NCI-H82 treated with DMSO at 0.1 percent for 48 hours (cell line): ENCODE data around the gene NPIPA7.
"Not testable (repeated sequence)": the region's sequence is repeated elsewhere in the genome, so short reads cannot be mapped to it uniquely, and the experiment has no call there.

Experiments
- DNase-seq: peaks from one replicate; lab custom pipeline; 2025; ENCODE audit not compliant: unreplicated experiment; lab: John Stamatoyannopoulos, UW

The NPIPA7 gene

DNA sequence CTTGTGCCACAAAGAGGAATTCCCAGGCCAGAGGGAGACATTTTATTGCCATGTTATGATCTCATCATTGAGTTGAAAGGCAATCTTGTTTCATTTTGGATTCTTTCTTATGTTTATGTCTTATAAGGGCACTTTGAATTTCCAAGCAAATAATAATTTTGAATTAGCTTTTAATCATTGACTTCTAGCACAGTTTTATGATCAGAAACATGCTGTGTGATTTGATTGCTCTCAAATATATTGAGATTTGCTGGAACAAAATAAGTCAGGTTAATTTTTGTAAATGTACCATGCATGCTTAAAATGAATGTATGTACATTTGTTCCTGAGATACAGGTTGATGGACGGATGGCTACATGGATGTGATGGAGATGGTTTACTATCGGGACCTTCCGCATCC lies at the start of gene NPIPA7:
NPIPA7 (plus strand) TSS at position 301 of the 400 bp plus-strand sequence. CDS start 105 bp downstream, outside the sequence.
- not testable (repeated sequence) for DNase-seq

DNA sequence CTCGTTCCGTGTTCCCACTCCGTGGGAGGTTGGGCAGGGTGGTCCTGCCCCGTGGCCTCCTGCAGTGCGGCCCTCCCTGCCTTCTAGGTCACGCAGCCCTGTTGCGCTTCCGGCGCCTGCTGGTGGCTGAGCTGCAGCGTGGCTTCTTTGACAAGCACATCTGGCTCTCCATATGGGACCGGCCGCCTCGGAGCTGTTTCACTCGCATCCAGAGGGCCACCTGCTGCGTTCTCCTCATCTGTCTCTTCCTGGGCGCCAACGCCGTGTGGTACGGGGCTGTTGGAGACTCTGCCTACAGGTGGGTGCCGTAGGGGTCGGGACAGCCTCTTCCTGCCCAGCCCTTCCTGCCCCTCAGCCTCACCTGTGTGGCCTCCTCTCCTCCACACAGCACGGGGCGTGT lies 47.5 kb upstream of the NPIPA7 start:
- DNase-seq, result not testable (repeated sequence)

- DNase-seq, result not testable (repeated sequence)
Observed at GRCh38 chr16:16357556-16357955, 21.4 kb upstream of the NPIPA7 start.

- not testable (repeated sequence) for DNase-seq
Observed at GRCh38 chr16:16358539-16359240, 20.2 kb upstream of the NPIPA7 start.

DNA sequence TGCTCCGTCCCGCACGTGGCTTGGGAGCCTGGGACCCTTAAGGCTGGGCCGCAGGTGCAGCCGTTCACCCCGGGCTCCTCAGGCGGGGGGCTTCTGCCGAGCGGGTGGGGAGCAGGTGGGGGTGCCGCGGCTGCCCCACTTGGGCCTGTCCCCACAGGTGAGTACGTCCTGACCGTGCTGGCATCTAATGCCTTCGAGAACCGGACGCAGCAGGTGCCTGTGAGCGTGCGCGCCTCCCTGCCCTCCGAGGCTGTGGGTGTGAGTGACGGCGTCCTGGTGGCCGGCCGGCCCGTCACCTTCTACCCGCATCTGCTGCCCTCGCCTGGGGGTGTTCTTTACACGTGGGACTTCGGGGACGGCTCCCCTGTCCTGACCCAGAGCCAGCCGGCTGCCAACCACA lies 15.3 kb upstream of the NPIPA7 start:
- not testable (repeated sequence) for DNase-seq

DNA sequence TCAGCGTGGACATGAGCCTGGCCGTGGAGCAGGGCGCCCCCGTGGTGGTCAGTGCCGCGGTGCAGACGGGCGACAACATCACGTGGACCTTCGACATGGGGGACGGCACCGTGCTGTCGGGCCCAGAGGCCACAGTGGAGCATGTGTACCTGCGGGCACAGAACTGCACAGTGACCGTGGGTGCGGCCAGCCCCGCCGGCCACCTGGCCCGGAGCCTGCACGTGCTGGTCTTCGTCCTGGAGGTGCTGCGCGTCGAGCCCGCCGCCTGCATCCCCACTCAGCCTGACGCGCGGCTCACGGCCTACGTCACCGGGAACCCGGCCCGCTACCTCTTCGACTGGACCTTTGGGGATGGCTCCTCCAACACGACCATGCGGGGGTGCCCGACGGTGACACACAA lies 14.8 kb upstream of the NPIPA7 start:
- not testable (repeated sequence) for DNase-seq

- DNase-seq, result not testable (repeated sequence)
Observed at GRCh38 chr16:16364701-16365100, 14.2 kb upstream of the NPIPA7 start.

DNA sequence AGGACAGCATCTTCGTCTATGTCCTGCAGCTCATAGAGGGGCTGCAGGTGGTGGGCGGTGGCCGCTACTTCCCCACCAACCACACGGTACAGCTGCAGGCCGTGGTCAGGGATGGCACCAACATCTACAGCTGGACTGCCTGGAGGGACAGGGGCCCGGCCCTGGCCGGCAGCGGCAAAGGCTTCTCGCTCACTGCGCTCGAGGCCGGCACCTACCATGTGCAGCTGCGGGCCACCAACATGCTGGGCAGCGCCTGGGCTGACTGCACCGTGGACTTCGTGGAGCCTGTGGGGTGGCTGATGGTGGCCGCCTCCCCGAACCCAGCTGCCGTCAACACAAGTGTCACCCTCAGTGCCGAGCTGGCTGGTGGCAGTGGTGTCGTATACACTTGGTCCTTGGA lies 13.6 kb upstream of the NPIPA7 start:
- not testable (repeated sequence) for DNase-seq

GRCh38 chr16:16365851-16366250 lies 13.1 kb upstream of the NPIPA7 start:
- not testable (repeated sequence) for DNase-seq

DNA sequence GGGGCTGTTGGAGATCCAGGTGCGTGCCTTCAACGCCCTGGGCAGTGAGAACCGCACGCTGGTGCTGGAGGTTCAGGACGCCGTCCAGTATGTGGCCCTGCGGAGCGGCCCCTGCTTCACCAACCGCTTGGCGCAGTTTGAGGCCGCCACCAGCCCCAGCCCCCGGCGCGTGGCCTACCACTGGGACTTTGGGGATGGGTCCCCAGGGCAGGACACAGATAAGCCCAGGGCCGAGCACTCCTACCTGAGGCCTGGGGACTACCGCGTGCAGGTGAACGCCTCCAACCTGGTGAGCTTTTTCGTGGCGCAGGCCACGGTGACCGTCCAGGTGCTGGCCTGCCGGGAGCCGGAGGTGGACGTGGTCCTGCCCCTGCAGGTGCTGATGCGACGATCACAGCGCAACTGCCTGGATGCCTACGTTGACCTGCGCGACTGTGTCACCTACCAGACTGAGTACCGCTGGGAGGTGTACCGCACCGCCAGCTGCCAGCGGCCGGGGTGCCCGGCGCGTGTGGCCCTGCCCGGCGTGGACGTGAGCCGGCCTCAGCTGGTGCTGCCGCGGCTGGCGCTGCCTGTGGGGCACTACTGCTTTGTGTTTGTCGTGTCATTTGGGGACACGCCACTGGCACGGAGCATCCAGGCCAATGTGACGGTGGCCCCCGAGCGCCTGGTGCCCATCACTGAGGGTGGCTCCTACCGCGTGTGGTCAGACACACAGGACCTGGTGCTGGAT lies 12.2 kb upstream of the NPIPA7 start:
- DNase-seq, result not testable (repeated sequence)

- DNase-seq, result not testable (repeated sequence)
Observed at GRCh38 chr16:16367285-16367628, 11.7 kb upstream of the NPIPA7 start.

DNA sequence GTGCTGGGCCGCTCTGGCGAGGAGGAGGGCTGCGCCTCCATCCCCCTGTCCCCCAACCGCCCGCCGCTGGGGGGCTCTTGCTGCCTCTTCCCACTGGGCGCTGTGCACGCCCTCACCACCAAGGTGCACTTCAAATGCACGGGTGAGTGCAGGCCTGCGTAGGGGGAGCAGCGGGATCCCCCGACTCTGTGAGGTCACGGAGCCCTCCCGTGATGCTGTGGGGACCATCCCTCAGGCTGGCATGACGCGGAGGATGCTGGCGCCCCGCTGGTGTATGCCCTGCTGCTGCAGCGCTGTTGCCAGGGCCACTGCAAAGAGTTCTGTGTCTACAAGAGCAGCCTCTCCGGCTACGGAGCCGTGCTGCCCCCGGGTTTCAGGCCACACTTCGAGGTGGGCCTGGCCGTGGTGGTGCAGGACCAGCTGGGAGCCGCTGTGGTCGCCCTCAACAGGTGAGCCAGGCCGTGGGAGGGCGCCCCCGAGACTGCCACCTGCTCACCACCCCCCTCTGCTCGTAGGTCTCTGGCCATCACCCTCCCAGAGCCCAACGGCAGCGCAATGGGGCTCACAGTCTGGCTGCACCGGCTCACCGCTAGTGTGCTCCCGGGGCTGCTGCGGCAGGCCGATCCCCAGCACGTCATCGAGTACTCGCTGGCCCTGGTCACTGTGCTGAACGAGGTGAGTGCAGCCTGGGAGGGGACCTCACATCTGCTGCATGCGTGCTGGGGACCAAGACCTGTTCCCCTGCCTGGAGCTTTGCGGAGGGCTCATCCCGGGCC lies 9.7 kb upstream of the NPIPA7 start:
- not testable (repeated sequence) for DNase-seq

DNA sequence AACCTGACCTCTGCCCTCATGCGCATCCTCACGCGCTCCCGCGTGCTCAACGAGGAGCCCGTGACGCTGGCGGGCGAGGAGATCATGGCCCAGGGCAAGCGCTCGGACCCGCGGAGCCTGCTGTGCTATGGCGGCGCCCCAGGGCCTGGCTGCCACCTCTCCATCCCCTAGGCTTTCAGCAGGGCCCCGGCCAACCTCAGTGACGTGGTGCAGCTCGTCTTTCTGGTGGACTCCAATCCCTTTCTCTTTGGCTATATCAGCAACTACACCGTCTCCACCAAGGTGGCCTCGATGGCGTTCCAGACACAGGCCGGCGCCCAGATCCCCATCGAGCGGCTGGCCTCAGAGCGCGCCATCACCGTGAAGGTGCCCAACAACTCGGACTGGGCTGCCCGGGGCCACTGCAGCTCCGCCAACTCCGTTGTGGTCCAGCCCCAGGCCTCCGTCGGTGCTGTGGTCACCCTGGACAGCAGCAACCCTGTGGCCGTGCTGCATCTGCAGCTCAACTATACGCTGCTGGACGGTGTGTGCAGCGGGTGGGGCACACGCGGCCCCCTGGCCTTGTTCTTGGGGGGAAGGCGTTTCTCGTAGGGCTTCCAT lies 7.7 kb upstream of the NPIPA7 start:
- DNase-seq, result not testable (repeated sequence)

GRCh38 chr16:16374192-16374591 lies 4.7 kb upstream of the NPIPA7 start:
- not testable (repeated sequence) for DNase-seq

- DNase-seq, result not testable (repeated sequence)
Observed at GRCh38 chr16:16399685-16400084, 20.7 kb downstream of the NPIPA7 start.

DNA sequence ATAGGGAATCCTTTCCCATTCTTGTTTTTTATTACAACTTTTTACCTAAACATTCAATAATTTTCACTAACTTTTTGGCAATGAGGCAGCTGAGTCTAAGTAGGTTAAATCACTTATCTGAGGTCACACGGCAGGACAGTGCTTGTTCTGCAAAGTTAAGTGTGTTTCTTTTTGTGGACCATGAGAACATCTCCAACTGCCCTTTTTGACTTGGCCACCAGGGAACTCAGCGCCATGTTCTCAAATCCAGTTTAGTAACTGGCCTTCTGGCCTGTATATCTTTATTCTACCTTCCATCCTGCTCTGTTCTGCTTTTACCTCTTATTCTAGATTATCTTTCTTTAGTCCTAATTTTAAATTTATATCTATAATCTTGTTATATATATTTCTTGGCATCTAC lies 23.4 kb downstream of the NPIPA7 start:
- not testable (repeated sequence) for DNase-seq

DNA sequence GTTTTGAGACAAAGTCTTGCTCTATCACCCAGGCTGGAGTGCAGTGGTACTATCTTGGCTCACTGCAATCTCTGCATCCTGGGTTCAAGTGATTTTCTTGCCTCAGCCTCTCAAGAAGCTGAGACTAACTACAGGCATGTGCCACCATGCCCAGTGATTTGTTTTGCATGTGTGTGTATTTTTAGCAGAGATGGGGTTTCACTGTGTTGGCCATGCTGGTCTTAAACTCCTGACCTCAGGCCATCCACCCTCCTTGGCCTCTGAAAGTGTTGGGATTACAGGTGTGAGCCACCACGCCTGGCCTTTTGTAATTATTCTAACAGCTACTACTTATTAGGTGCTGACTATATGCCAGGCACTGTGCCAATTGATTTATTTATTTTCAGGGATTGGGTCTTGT lies 25.3 kb downstream of the NPIPA7 start:
- not testable (repeated sequence) for DNase-seq

DNA sequence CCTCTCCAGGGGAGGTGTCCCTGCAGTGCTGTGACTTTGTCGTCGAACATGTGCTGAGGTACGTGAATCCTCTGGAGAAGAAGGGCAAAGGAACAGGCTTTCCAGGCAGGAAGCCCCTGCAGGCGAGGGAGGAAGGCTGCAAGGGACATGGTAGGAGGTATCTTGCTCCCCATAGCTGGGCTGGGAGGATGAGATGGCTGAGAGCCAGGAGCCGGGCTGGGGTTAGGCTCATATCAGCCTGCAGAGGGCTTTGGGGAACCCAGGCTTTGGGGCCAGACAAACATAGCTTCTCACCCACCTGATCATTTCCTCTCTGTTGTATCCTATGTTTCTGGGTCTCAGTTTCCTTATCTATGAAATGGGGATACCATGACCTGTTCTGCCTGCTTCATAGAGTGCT lies 26.5 kb downstream of the NPIPA7 start:
- DNase-seq, result not testable (repeated sequence)

DNA sequence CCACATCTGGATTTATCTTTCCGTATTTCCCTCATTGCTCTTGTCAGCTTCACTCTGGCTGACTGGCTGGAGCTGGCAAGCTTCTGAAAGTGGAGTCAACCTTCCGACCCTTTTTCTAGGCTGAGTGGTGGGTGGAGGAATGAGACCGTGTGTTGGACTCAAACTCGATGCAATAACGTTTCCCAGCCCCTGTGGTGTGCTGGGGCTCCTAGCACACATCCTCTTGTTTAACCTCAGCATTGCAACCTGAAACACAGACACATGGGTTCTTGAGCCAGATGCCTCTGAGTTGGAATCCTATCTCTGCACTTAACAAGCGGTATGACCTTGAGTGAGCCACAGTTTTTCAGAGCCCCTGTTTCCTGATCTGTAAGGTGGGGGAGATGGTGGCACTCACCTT lies 29.5 kb downstream of the NPIPA7 start:
- not testable (repeated sequence) for DNase-seq

GRCh38 chr16:16413773-16414172 lies 34.8 kb downstream of the NPIPA7 start:
- DNase-seq, result not testable (repeated sequence)

- DNase-seq, result not testable (repeated sequence)
Observed at GRCh38 chr16:16417071-16417470, 38.1 kb downstream of the NPIPA7 start.
